ENCODE measurements around the gene CNPY1. TPM values are rescaled to one million over a fixed set of nuclear protein-coding genes. Genes with fewer than 3 reads are reported as not detected.

CNPY1 gene
- total and polyA plus RNA-seq, 2 of the 8 experiments (the other 6 are each of a cell fraction or from before 2014, with no cell fraction given) = not detected

GRCh38 chr7:155460926-155461613 is 85.3 kb downstream of the CNPY1 start:
- H3K23me2 ChIP-seq (ENCODE audit: low read depth, low read length) = no peaks in the 10 kb centered on the region; the same call in 1 of the 2 replicates
- H2BK15ac ChIP-seq (ENCODE audit: low read length) = peak overlapping the region; percentile 65; the same call in 1 of the 2 replicates
- H3K14ac ChIP-seq (ENCODE audit: insufficient read length) = no peak overlapping the region
- no peaks in the 10 kb centered on the region for H3K79me2 ChIP-seq (ENCODE audit: control insufficient read depth in 1 of 2, insufficient read depth in 2 of 2, low read length in 2 of 2)
- no peak overlapping the region for H3K4me3 ChIP-seq (ENCODE audit: extremely low read depth in 1 of 4, insufficient read depth in 2 of 4, low read depth in 3 of 4, low read length in 4 of 4)
- H3K9ac ChIP-seq (replicated peaks in 1 of 4; ENCODE audit: extremely low read depth in 1 of 4, low read depth in 3 of 4, low read length in 3 of 4) = no peak overlapping the region
- H3K9me3 ChIP-seq (ENCODE audit: insufficient read depth in 2 of 2, low read depth in 1 of 2, low read length in 1 of 2) = no peaks in the 10 kb centered on the region; a peak in 1 of 4 replicates
- FAIRE-seq = no peak
- peak overlapping the region; percentile 90; the same call in 1 of the 2 replicates for H2BK12ac ChIP-seq (ENCODE audit: low read depth, low read length)
- H3K23ac ChIP-seq (ENCODE audit: insufficient read length) = no peak overlapping the region
- H3K4me2 ChIP-seq (ENCODE audit: insufficient read depth in 1 of 2, low read depth in 2 of 2, low read length in 2 of 2) = no peak overlapping the region
- peak overlapping the region; percentile 80; the same call in 1 of the 2 replicates for H2AK5ac ChIP-seq (ENCODE audit: low read depth, low read length)
- peaks cover 0 to 10% (median 6%) of the 10 kb centered on the region in 4 experiments; a peak in 5 of 7 replicates for H3K4me1 ChIP-seq (replicated peaks in 1 of 4; ENCODE audit: control insufficient read depth in 3 of 4, insufficient read depth in 4 of 4, low read length in 3 of 4)
- H3K79me1 ChIP-seq (ENCODE audit: low read depth, low read length) = no peaks in the 10 kb centered on the region
- H3K36me3 ChIP-seq (ENCODE audit: control insufficient read depth in 2 of 4, insufficient read depth in 4 of 4, low read length in 3 of 4) = peaks cover 0 to 16% (median 0%) of the 10 kb centered on the region in 4 experiments; a peak in 1 of 8 replicates
- H2BK5ac ChIP-seq (ENCODE audit: low read depth, low read length) = no peak overlapping the region
- DNase-seq (ENCODE audit: low read depth in 1 of 2, low spot score in 2 of 2) = no peak
- no peak overlapping the region for H2AFZ ChIP-seq (ENCODE audit: low read length)
- no peak for TF ChIP-seq TAF7 (optimal IDR thresholded peaks at IDR 0.05; ENCODE audit: borderline replicate concordance, low read depth, low read length)
- peaks cover 30 to 51% of the 10 kb centered on the region in 2 experiments for H4K20me1 ChIP-seq (replicated peaks in 1 of 2; ENCODE audit: control insufficient read depth in 1 of 2, insufficient read depth in 2 of 2, low read length in 2 of 2)
- H3K56ac ChIP-seq (replicated peaks; ENCODE audit: insufficient read length, low read depth, low read length) = no peak overlapping the region
- no peak overlapping the region for H3K27ac ChIP-seq (ENCODE audit: low read depth, low read length)
- CTCF ChIA-PET (ENCODE audit: partially characterized antibody) = interaction anchor here (0.9 to 1.7 kb wide), 3 partner anchors 12 to 74 kb away, joined by 3 to 4 read pairs (median 3); no protein-coding TSS in a partner anchor
- no peak overlapping the region for H4K8ac ChIP-seq (ENCODE audit: extremely low read depth, insufficient read depth, low read length)
- peak overlapping the region; percentile 13; the same call in 1 of the 2 replicates for H2BK20ac ChIP-seq (ENCODE audit: low read length)
- no peak overlapping the region for H4K5ac ChIP-seq (ENCODE audit: insufficient read length, low read depth, low read length)
- no peak overlapping the region for H2BK120ac ChIP-seq (replicated peaks; ENCODE audit: low read depth, low read length)
- no peak overlapping the region for H3K4ac ChIP-seq (replicated peaks; ENCODE audit: insufficient read length, low read depth, low read length)
- 16% methylated on average over 7 of the region's 8 CpGs; no CpG with 5 or more reads in 1 of the 2 experiments for WGBS, 2 experiments (ENCODE audit: extremely low coverage in 1 of 2, insufficient coverage in 1 of 2, insufficient read length in 1 of 2, insufficient replicate concordance in 2 of 2, low coverage in 1 of 2, low lambda C conversion rate in 2 of 2, missing lambda C conversion rate in 1 of 2)
- H3K18ac ChIP-seq (ENCODE audit: extremely low read depth, low read length) = no peak overlapping the region
- POLR2A ChIA-PET (ENCODE audit: partially characterized antibody) = interaction anchor here (2.5 kb wide), 1 partner anchor 11 kb away, joined by 9 read pairs; no protein-coding TSS in a partner anchor
- peaks cover 96 to 98% (median 97%) of the 10 kb centered on the region in 4 experiments for H3K27me3 ChIP-seq (replicated peaks in 1 of 4; ENCODE audit: control insufficient read depth in 3 of 4, extremely low read depth in 1 of 4, insufficient read depth in 3 of 4, low read length in 3 of 4)
- no peak overlapping the region for H4K91ac ChIP-seq (replicated peaks; ENCODE audit: insufficient read length, low read length)

All from H1 (cell line).